HG03280 (cell line): Measurements from ENCODE around the gene DCTN3.
A peak's percentile ranks its signal among the peaks of the same experiment; 100 is the strongest.
"Not testable (repeated sequence)": the region's sequence is repeated elsewhere in the genome, so short reads cannot be mapped to it uniquely, and the experiment has no call there.

Source experiments
- ATAC-seq: cut with Tn5 transposase; IDR thresholded peaks from one replicate; pipeline ENCODE4 v1.9.1; 2021; ENCODE audit warnings: mild to moderate bottlenecking, moderate library complexity; ENCODE audit not compliant: unreplicated experiment

Gene DCTN3

DNA sequence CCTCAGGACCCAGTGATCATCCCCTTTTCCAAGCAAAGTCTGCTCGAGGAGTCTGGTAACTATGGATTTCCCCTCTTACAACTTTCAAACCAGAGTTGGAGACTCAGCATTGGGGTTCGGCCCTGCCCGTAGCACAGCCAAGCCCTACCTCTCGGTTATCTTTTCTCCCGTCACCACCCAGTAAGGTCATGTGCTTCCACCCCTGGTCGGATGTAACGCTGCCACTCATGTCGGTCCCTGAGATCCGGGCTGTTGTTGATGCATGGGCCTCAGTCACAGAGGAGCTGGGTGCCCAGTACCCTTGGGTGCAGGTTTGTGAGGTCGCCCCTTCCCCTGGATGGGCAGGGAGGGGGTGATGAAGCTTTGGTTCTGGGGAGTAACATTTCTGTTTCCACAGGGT is 27.4 kb upstream of the DCTN3 start:
- ATAC-seq = no peak

GRCh38 chr9:34647084-34647403 is 26.7 kb upstream of the DCTN3 start:
- ATAC-seq = no peak

GRCh38 chr9:34646211-34647083 is 26.2 kb upstream of the DCTN3 start, which contains the start of gene GALT:
Gene GALT (plus strand): TSS chr9:34646675. CDS start chr9:34646705, 30 bp downstream.
- ATAC-seq = peak; percentile 91

DNA sequence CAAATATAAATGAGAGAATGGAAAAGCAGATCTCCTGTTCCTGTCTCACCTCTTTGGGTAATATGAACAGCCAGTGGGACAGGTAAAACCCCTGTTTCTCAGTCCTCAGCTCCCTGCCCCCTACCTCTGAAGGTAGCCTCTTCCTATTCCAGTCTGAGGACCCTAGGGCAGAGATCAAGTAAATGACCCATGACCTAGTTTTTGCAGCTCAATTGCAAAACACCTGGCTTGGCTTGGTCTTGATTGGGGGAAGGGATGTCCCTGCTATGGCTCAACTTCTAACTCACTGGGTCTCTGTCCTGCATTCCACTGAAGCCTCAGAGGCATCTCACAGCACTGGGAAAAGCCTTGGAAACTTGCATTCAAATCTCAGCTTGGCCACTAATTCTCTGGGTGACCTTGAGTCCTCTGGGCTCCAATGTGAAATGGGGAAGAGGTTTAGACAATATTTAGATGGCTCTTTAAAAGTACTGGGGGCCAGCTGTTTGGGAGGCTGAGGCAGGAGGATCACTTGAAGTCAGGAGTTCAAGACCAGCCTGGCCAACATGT is 24.5 kb upstream of the DCTN3 start:
- ATAC-seq = no peak

- no peak for ATAC-seq
Observed at GRCh38 chr9:34642679-34643078, 22.4 kb upstream of the DCTN3 start.

GRCh38 chr9:34639322-34639721 is 19.0 kb upstream of the DCTN3 start:
- ATAC-seq = not testable (repeated sequence)

GRCh38 chr9:34638138-34638445 is 17.8 kb upstream of the DCTN3 start:
- ATAC-seq = peak; percentile 2

GRCh38 chr9:34637356-34638137 is 17.3 kb upstream of the DCTN3 start, which contains the start of gene SIGMAR1:
Gene SIGMAR1 (minus strand): TSS chr9:34637787. CDS start chr9:34637697, 90 bp downstream.
- ATAC-seq = peak; percentile 93

DNA sequence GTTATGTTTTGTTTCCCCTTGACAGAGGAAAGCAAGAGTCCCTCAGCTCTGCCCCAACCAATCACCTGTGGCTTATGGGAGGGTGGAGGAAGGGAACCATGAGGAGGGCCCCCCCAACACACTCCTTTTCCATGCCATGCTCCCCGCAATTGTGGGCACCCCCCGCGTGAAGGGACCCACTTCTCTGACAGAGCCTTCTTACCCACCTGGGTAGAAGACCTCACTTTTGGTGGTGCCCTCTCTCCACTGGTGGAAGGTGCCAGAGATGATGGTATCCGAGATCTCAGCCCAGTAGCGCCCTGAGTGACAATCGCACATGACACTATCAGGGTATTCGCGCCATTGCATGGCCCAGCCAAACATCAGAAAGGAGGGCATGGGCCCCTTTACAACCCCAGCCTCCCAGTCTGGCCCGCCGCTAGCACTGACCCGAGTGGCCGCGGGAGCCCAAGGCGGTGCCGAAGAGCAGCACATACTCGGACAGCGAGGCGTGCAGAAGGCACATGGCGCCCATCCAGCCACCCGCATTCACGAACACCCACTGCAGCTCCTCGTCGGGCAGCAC is 16.6 kb upstream of the DCTN3 start:
- ATAC-seq = no peak

GRCh38 chr9:34635556-34635955 is 15.3 kb upstream of the DCTN3 start:
- no peak for ATAC-seq

DNA sequence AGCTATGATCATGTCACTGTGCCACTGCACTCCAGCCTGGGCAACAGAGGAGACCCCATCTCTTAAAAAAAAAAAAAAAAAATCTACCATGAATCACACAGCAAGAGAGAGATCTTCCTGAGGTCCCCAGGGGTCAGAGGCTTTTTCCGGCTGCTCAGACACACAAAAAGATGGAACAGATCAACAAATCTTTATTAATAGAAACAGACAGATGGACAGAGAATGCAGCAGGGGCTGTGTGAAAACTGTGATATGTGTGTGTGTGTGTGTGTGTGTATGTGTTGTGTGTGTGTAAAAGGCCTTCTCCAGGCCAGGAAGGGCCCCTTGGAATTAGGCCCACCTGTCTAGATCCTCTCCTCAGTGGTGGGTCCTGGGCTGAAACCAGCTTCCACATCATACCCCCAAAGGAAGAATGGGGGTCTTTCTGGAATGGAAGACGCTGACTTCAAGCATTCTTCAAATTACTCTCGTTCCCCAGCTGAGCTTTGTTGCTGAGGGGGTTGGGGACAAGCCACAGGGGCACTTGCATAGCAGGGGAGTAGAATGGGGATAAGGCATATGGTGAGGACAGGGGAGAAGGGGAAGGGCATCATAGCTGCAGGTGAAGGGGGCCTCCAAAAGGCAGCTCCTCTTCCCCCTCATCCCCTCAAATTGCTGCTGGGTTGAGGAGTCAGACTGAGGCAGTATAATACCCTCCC is 14.4 kb upstream of the DCTN3 start:
- ATAC-seq = no peak

DNA sequence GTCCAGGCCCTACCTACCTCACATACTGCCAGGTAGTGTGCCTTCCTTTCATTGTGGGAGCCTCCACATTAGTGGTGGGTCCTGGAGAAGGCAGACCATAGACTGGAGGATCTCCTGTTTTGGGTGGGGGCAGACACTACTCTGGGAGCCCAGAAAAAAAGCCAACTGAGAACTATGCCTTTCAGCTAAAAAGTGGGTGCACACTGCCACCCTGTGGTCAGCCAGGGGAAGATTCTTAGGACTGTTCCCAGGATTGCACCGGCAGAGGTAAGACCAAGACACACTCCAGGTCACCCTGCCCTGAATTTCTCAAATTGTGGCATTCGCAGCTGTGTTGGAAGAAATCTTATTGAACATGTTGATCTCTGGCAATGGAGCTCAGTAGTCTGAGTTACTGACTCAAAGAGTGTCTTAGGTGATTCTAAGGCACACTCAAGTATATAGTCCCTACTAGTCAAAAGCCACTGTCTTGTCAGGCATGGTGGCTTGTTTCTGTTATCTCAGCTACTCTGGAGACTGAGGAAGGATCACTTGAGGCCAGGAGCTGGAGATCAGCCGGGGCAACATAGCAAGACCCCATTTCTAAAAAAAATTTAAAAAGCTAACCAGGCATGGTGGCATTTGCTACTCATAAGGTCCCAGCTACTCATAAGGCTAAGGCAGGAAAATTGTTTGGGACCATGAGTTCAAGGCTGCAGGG is 13.7 kb upstream of the DCTN3 start:
- ATAC-seq = peak; percentile 29

DNA sequence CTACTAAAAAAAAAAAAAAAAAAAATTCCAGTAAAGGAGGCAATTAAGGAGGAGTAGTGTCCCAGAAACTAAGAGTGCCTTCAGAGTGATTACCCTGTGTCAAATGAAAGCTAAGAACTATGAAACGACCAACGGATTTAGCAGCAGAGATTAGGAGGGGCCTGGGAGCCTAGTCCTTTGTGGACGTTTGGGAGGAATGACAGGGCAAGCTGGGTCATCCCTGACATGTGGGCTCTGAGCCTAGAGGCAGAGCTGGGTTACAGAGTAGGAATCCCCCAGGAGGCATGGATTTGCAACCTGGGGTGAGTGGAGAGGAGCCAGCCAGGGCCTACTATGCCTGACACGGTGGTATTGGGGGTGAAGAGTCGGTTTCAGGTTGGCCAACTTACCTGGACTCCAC is 12.9 kb upstream of the DCTN3 start:
- no peak for ATAC-seq

GRCh38 chr9:34630402-34631154 is 10.3 kb upstream of the DCTN3 start:
- no peak for ATAC-seq

DNA sequence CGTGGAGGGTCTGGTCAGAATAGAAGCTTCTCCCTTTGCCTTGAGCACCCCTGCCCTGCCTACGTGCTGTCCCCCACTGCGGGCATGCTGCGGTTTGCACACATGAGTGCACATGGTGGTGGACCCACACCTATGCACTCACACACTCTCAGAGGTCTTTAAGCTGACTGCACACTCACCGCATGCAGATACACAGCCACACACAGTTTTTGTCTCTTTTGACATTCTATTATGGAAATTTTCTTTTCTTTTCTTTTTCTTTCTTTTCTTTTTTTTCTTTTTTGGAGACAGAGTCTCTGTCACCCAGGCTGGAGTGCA is 9.2 kb upstream of the DCTN3 start:
- ATAC-seq = no peak

- ATAC-seq = no peak
Observed at GRCh38 chr9:34628656-34629490, 8.6 kb upstream of the DCTN3 start, which contains the start of gene ARID3C. Gene ARID3C (minus strand): TSS chr9:34629066. CDS start chr9:34628014, 1,052 bp downstream.

- ATAC-seq = no peak
Observed at GRCh38 chr9:34627716-34628655, 7.7 kb upstream of the DCTN3 start.

GRCh38 chr9:34625186-34625486 is 4.8 kb upstream of the DCTN3 start:
- ATAC-seq = no peak
